ENCODE data around the gene PRDM1.

GRCh38 chr6:106085692-106085983, 498 bp upstream of the PRDM1 start:
- no peak for TF ChIP-seq CTCF (conservative IDR thresholded peaks at IDR 0.05 in 1 of 2, IDR thresholded peaks at IDR 0.05 in 1 of 2; ENCODE audit: low read depth in 1 of 2, low read length in 2 of 2)
- no peak for TF ChIP-seq EZH2 (IDR thresholded peaks at IDR 0.05; ENCODE audit: low read length, missing control alignments)
